Measurements from ENCODE around the gene CSRP2. TPM values are rescaled to one million over a fixed set of nuclear protein-coding genes. Genes with fewer than 3 reads are reported as not detected.

CSRP2 gene
- total RNA-seq, 1 experiment from 2014 or later: 46.6 TPM

DNA sequence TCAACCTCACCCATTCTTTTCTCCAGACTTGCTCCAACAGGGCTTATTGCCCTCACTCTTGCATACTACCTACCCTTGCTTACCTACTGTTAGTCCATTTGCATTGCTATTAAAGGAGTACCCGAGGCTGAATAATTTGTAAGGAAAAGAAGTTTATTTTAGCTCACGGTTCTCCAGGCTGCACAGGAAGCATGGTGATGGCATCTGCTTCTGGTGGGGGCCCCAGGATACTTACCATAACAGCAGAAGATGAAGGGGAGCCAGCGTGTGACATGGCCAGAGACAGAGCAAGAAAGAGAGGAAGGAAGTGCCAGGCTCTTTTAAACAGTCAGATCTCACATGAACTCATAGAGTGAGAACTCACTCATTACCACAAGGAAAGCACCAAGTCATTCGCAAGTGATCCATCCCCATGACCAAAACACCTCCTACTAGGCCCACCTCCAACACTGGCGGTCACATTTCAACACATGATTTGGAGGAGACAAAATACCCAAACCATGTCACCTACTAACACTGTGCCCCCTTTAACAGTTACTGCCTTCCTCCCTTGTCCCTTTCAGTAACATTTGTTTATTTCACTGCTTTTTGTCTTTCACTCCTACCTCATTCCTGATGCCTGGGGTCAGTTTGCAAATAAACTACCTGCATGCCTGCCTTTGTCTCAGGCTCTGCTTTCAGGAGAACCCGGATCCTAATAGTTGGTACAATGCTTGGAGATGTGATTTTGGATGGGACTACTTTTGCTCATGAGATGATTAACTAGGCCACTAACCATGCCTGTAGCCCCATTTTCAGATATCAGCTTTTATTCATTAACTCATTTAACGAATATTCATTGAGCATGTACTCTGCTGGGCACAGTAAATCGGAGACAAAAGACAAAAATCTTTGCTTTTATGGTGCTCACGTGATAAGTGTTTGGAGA, 41.6 kb upstream of the CSRP2 start:
- no TSS peak for BruUV-seq (replicated peaks)
- intact Hi-C loops (cut with micrococcal nuclease; ENCODE audit: unreplicated experiment): no loop called here
- CTCF ChIA-PET: interaction anchor here (0.6 kb wide), 1 partner anchor 18 kb away, joined by 12 read pairs; no protein-coding TSS in a partner anchor

DNA sequence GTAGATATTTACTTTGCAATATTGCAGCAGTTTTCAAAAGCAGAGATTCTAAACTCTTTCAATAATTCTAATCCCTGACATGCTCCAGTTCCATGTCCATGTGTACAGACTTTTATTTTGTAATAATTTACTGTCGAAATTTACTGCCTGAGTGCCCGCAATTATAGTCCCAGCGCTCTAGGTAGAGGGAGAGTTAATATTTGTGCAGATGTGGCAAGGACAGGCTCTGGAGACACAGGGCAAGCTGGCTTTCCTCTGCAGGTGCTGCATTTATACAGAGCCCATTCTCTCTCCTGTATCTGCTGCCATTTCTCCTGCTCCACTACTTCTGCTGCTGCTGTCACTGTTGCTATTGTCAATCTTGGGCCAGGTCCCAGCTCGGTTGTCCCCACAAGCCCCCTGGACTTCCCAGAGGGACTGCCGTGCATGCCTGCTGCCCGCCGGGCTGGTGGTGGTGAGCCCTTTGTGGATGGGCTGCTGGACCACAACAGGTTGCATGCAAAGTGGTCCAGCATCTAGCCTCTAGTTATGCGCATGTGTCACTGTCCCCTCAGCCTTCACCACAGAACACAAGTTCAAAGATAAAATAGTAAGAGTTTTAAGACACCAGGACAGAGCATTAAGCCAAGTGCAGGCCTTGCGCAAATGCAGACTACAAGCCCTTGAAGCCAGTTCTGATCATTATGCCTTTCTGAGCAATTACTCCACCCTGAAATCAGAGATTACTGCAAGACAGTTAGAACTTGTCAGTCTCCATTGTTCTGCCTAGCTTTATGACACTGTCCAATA, 40.8 kb upstream of the CSRP2 start:
- Histone ChIP-seq H3K9me3 (ENCODE audit: low read depth, low read length, poor library complexity, severe bottlenecking) (no peaks in the 10 kb centered on the region), H3K27ac (ENCODE audit: low read depth, low read length, poor library complexity, severe bottlenecking) (no peak overlapping the region), H3K4me3 (ENCODE audit: low read depth, low read length, poor library complexity, severe bottlenecking) (no peak overlapping the region), H3K36me3 (ENCODE audit: insufficient read depth, low read length, poor library complexity, severe bottlenecking) (no peaks in the 10 kb centered on the region), H3K4me1 (ENCODE audit: insufficient read depth, low read length, poor library complexity, severe bottlenecking) (no peaks in the 10 kb centered on the region), H3K27me3 (replicated peaks; ENCODE audit: insufficient read depth, low read depth, low read length, poor library complexity) (no peaks in the 10 kb centered on the region)
- no peak for DNase-seq (ENCODE audit: low spot score)
- ChIA-PET CTCF (interaction anchor here (0.6 kb wide), 1 partner anchor 18 kb away, joined by 12 read pairs; no protein-coding TSS in a partner anchor), POLR2A (ENCODE audit: low non-redundant PET) (no interaction called here)
- BruUV-seq (replicated peaks): no TSS peak
- TF ChIP-seq, protein P1, sequence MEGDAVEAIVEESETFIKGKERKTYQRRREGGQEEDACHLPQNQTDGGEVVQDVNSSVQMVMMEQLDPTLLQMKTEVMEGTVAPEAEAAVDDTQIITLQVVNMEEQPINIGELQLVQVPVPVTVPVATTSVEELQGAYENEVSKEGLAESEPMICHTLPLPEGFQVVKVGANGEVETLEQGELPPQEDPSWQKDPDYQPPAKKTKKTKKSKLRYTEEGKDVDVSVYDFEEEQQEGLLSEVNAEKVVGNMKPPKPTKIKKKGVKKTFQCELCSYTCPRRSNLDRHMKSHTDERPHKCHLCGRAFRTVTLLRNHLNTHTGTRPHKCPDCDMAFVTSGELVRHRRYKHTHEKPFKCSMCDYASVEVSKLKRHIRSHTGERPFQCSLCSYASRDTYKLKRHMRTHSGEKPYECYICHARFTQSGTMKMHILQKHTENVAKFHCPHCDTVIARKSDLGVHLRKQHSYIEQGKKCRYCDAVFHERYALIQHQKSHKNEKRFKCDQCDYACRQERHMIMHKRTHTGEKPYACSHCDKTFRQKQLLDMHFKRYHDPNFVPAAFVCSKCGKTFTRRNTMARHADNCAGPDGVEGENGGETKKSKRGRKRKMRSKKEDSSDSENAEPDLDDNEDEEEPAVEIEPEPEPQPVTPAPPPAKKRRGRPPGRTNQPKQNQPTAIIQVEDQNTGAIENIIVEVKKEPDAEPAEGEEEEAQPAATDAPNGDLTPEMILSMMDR (conservative IDR thresholded peaks at IDR 0.05; ENCODE audit: low read depth, low read length): no peak
- TF ChIP-seq EZH2 (IDR thresholded peaks at IDR 0.05; ENCODE audit: borderline replicate concordance, low read depth, low read length, poor library complexity, severe bottlenecking): no peak
- intact Hi-C loops (cut with micrococcal nuclease; ENCODE audit: unreplicated experiment): no loop called here

More for the DNA sequence above, 41.6 kb upstream of the CSRP2 start:
- no peaks in the 10 kb centered on the region for H3K4me1 ChIP-seq (ENCODE audit: insufficient read depth, low read length, poor library complexity, severe bottlenecking)
- H3K36me3 ChIP-seq (ENCODE audit: insufficient read depth, low read length, poor library complexity, severe bottlenecking): no peaks in the 10 kb centered on the region
- POLR2A ChIA-PET (ENCODE audit: low non-redundant PET): interaction anchor here (0.6 kb wide), 1 partner anchor 117 kb away, joined by 4 read pairs; no protein-coding TSS in a partner anchor
- H3K27ac ChIP-seq (ENCODE audit: low read depth, low read length, poor library complexity, severe bottlenecking): no peak overlapping the region
- no peak for TF ChIP-seq EZH2 (IDR thresholded peaks at IDR 0.05; ENCODE audit: borderline replicate concordance, low read depth, low read length, poor library complexity, severe bottlenecking)
- TF ChIP-seq, protein P1 (conservative IDR thresholded peaks at IDR 0.05; ENCODE audit: low read depth, low read length): no peak
- no peak overlapping the region for H3K4me3 ChIP-seq (ENCODE audit: low read depth, low read length, poor library complexity, severe bottlenecking)
- H3K27me3 ChIP-seq (replicated peaks; ENCODE audit: insufficient read depth, low read depth, low read length, poor library complexity): no peaks in the 10 kb centered on the region
- H3K9me3 ChIP-seq (ENCODE audit: low read depth, low read length, poor library complexity, severe bottlenecking): no peaks in the 10 kb centered on the region
- DNase-seq (ENCODE audit: low spot score): no peak

DNA sequence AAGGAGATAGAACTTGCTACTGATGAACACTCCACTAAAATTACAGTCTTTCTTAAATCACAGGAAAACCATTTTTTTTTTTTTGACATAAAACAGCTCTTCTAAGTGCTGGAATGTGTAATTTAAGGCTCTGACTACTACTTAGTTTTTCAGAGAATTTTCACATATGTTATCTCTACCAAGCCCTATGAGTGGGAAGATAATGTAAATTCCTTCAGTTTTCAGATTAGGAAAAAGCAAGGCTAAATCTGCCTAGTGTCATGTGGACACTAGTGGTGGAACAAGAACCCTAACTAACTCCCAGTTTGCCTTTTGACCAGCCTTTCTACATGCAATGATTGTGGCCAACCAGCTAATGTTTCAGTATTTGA, 37.3 kb upstream of the CSRP2 start:
- no peak for DNase-seq (ENCODE audit: low spot score)
- TF ChIP-seq, protein P1 (conservative IDR thresholded peaks at IDR 0.05; ENCODE audit: low read depth, low read length): no peak
- TF ChIP-seq EZH2 (IDR thresholded peaks at IDR 0.05; ENCODE audit: borderline replicate concordance, low read depth, low read length, poor library complexity, severe bottlenecking): no peak
- no TSS peak for BruUV-seq (replicated peaks)
- H3K4me3 ChIP-seq (ENCODE audit: low read depth, low read length, poor library complexity, severe bottlenecking): no peak overlapping the region
- CTCF ChIA-PET: no interaction called here
- POLR2A ChIA-PET (ENCODE audit: low non-redundant PET): no interaction called here
- H3K27ac ChIP-seq (ENCODE audit: low read depth, low read length, poor library complexity, severe bottlenecking): no peak overlapping the region
- no peaks in the 10 kb centered on the region for H3K36me3 ChIP-seq (ENCODE audit: insufficient read depth, low read length, poor library complexity, severe bottlenecking)
- no peaks in the 10 kb centered on the region for H3K9me3 ChIP-seq (ENCODE audit: low read depth, low read length, poor library complexity, severe bottlenecking)
- H3K27me3 ChIP-seq (replicated peaks; ENCODE audit: insufficient read depth, low read depth, low read length, poor library complexity): no peaks in the 10 kb centered on the region
- intact Hi-C loops (cut with micrococcal nuclease; ENCODE audit: unreplicated experiment): no loop called here
- H3K4me1 ChIP-seq (ENCODE audit: insufficient read depth, low read length, poor library complexity, severe bottlenecking): no peaks in the 10 kb centered on the region

Measured in A673 (cell line).